Fibroblast of gingiva (primary cell): ENCODE measurements around the gene FOXP1.
A peak's percentile ranks its signal among the peaks of the same experiment; 100 is the strongest.

Experiments used
- DNase-seq: peaks from one replicate; pipeline ENCODE4 v3.0.0-alpha.2; 2011; ENCODE audit warnings: low read depth

FOXP1 gene

DNA sequence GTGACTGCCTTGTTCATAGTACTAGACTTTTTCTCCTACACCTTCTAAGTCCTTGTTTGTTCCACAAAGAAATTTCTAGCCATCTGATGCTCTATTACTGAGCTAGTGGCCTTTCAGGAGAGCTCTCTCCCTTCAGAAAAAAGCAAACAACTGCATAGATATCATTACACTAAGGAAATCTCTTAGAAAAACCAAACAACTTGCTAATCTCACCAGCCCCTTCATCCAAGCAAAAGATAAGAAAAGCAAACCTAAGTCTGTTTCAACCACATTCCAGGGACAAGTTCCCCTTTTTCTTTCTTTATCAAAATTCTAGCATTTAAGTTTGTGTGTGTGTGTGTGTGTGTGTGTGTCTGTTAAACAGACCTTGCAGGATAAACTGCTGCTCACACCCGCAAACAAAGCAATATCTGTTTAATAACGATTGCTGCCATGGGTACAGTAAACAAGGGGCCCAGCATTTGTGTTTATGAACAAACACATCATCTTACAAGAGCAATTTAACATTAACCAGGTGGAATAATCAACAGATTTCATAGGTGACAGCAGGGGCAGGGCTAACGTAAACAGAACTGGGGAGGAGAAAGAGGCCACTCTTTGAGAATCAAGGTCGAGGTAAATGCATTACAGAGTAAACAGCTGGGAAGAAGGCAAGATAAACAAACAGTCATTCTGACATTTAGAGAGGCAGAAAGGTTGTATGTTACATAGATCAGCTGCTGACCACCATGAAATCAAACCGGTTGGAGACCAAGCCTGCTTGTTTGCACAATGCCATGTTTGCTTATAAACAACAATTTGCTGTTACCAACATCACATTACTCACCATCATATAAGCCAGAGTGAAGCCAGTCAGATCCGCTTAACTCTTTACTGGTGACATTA is 375.1 kb downstream of the FOXP1 start:
- DNase-seq: peak; percentile 66

DNA sequence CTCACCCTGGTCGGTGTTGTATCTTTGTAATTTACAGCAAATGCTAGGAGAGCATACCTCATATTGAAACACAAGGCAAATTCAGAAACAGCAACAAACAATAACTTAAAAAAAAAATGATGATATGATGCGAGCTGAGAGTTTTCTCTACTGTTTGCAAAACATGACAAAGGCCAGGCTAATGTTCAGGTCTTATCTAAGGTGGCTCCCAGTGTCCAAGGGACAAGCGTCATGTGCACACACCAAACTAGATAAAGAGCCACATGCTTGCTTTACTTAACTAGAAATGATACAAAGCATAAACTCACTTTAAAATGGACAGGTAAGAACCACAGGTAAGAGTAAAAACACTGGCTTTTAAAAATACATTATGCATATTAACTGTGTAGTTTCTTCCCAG is 375.9 kb downstream of the FOXP1 start:
- no peak for DNase-seq

- DNase-seq: no peak
These were observed 377.0 kb downstream of the FOXP1 start for GRCh38 chr3:71206305-71207165.

DNA sequence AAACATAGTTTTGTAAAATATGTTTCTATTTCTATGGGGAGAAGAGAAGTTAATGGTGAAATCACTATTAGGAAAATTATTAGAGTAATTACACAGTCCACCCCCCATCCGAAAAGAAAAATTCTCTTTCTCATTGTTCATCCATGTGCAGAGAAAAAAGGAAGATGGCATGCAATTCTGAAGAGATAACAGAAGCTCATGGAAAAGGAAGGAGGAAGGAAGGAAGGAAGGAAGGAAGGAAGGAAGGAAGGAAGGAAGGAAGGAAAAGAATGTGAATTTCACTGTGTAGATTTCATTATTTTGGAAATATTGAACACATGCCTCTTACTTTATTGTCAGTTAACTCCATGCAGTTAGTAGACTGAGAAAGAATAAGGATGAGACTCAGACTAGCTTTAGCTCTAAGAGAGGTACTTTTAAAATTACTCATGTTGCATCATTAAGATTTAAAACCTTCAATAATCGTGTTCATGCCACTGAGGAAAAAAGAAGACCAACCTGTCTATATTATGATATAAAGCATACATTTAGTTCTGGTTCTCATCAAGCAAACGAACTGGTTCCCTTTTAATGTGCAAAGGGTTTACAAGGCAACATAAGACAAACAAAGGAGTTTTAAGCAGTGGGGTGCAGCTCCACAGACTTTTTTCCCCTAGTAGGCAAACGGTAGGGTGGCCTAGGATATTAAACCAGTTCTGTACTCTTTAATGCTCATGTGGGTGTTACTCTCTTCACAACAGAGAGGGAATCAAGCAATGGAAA is 379.6 kb downstream of the FOXP1 start:
- DNase-seq: no peak

- no peak for DNase-seq
These were observed 380.5 kb downstream of the FOXP1 start for GRCh38 chr3:71202848-71203533.

GRCh38 chr3:71201939-71202338 is 381.6 kb downstream of the FOXP1 start:
- DNase-seq: peak; percentile 69

GRCh38 chr3:71197841-71198565 is 385.5 kb downstream of the FOXP1 start:
- DNase-seq: no peak

GRCh38 chr3:71195492-71195891 is 388.0 kb downstream of the FOXP1 start:
- DNase-seq: peak; percentile 81

DNA sequence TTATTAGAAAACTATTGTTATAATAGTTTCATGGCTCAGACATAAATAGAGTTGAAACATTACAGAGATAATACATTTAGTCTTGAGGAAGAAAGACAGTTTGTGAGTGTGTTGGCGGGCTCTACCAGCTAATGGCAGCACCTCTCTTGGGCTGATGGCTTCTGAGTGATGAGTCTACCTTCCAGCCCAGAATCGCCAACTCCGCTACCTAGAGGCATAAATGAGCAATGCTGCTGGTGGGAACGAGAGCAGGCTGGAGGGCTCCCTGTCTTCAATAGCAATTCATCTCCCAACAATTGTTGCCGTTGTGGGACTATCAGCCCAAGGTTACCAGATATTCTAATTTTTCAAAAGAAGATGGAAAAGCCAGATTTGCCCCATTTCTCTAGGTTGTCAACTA is 388.7 kb downstream of the FOXP1 start:
- DNase-seq: no peak

DNA sequence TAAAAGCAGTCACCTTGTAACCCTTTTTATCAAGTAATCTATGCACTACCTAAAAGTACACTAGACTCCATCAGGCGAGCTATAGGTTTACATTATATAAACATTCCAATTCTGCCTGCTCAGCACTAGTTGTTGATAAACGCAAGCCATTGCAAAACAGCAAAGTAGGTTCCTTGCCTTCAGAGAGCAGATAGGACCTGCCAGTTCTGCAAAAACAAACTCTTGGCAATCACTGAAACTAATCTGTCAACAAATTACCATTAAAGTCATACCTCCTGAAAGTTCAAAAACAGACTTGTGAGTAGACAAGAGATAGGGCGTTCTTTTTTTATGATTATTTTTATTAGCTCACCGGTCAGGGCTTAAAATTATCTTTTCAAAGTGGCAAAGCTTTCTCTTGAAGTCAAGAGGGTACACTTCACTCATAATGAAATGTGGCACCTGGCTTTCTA is 392.5 kb downstream of the FOXP1 start:
- DNase-seq: no peak

DNA sequence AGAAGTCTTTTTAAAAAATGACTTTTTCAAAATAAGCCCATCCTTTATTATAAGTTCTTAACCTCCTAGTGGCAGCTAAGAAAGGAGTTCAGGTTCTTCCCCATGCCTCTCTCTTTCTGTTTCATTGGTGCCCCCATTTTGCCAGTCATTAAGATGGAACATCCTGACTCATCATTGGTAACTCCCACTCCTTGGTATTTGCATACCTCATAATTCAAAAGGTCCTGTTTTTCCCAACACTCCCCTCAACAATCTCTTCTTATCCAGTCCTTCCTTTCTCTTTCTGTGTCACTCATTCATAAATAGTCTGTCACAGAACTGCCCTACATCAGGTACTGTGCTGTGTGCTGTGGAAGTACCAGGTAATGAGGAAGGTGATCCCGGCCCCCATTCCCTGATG is 394.0 kb downstream of the FOXP1 start:
- DNase-seq: no peak

- no peak for DNase-seq
These were observed 395.8 kb downstream of the FOXP1 start for GRCh38 chr3:71187715-71188114.

DNA sequence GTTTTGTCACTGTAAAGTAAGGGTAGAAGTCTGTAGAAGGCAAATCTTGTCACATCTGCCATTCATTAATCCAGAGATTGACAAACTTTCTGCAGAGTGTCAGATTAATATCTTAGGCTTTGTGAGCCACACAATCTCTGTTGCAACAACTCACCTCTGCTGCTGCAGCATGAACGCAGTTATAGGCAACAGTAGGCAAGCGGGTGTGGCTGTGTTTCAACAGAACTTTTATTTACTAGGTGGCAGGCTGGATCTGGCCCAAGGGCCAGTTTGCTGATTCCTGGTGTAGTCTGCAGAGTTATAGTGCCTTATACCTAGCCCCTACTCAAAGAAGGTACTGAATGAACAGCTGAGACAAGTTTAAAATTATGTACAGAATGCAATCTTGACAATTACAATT is 396.7 kb downstream of the FOXP1 start:
- DNase-seq: no peak

DNA sequence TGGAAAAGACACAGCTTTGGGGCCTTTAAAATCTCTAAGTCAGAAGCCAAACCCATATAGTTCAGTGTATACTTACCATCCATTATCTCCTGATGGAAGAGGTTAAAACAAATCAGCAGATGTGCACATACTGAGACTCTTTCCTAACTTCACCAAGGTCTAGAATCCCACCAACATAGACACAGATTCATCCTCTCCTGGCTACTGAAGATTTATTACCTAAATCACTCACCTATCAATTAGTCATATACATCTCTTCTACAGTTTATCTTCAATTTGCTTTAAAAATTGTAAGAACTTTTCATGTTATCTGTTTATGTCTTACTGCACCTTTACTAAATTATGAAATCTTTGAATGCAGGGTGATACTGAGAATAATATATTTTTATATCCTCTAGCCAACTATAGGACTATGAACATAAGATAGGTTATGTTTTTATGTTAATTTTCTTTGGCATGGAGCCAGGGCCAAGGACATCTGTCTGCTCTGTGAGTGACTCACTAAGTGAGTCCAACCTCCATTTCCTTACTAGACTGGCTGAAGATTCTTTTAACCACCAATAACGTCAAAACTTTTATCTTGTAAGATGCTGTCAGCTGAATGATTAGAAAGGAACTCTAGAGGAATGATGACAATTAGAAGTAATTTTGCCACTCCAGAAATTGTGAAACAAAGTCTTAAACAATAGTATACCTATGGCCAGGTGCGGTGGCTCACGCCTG is 397.6 kb downstream of the FOXP1 start:
- no peak for DNase-seq

- DNase-seq: no peak
These were observed 399.3 kb downstream of the FOXP1 start for GRCh38 chr3:71184252-71184651.

DNA sequence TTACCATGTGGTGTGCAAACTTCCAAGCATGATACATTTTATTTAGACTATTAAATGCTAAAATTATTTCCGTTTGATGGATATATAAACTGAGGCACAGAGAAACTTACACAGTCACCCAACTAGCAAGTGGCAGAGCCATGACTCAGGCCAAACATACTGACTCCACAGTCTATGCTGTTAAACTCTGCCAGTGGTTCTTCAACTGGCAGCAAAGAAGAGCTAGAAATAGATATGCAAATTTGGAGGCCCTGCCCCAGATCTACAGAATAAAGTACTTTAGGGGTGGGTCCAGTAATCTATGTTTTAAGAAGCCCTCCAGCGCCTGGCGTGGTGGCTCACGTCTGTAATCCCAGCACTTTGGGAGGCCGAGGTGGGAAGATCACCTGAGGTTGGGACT is 400.0 kb downstream of the FOXP1 start:
- DNase-seq: no peak

DNA sequence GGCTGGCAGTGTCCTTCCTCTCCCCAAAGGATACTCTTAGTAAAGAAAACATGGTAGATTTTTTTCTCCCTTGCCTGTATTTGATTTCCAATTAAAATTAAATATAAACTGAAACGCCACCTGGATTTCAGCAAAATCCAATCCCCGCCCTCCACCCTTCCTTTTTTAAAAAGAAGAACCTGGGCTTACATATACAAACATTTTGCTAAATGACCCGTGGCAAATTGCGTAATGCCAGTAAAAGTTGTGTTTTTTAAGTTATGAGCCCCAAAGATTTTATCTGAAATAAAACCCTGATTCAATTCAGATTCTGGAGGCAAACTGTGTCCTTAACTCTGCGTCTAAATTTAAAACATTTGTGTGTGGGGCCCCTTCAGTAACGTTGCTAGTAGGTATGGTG is 403.0 kb downstream of the FOXP1 start:
- DNase-seq: no peak

- no peak for DNase-seq
These were observed 406.2 kb downstream of the FOXP1 start for GRCh38 chr3:71177375-71177774.

DNA sequence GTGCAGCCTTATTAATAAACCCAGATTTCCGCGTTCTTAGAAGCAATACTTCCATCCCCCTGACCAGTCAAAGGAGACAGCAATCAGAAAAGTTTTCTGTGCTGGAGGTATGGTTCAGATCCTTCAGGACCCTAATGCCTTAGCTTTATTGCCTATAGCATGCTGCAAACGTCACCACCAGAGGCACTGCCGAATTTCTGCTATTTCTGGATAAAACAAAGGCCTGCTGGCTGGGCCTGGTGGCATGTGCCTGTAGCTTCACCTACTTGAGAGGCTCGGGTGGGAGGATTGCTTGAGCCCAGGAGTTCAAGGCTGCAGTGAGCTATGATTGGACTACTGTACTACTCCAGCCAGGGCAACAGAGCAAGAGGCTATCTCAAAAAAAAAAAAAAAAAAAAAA is 407.2 kb downstream of the FOXP1 start:
- DNase-seq: no peak

DNA sequence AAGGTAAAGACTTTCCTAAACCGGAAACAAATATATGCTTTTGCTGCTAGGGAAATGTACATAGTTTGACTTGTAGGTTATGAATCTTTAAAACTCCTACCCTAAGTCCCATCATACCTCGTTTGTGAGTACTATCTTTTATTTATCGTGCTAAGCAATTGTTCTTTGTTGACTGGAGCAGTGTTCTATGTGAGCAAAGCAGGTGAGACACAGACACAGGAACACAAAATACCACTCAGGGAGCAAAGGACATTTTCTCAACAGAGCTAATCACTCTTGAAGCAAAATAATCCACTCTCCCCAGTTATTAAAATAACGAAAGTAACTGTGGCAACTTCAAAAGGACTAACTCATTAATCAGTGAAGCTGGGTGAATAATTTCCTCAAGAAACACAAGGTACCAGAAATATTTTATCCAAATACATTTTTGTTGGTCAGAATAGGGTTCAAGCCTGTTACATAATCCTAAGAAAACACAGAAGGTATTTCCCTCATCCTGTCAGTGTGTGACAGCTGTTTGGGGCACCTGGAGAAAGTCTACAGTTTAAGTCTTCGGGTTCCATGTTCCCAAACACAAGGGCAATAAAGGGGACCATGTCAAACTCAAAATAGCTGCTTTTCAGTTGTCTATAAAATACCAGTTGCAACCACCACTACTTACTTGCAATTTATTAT is 407.7 kb downstream of the FOXP1 start:
- DNase-seq: no peak
